NCI-H1436 treated with DMSO at 0.1 percent for 48 hours (cell line): Measurements from ENCODE around the gene DDAH1.

ENCODE experiments used
- DNase-seq: peaks from one replicate; lab custom pipeline; 2025; lab: John Stamatoyannopoulos, UW

The DDAH1 gene

DNA sequence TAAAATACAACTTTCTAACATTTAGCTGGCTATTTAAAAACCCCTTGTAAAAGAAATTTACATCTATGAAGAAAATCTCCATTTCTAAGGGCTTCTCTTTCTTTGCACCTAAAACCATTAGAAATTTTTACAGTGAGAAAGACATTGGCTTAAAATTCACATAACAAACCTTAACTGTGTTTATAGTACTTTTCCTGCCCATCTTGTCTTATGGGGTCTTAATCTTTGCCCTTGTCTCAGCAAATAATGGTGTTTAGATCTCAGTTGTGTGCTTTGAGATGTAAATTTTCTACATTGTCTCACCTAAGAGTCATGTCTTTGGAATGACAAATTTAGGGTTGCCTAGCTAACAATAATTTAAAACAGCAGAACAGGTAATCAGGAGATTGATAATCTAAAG, 71.5 kb downstream of the DDAH1 start:
- no peak for DNase-seq

DNA sequence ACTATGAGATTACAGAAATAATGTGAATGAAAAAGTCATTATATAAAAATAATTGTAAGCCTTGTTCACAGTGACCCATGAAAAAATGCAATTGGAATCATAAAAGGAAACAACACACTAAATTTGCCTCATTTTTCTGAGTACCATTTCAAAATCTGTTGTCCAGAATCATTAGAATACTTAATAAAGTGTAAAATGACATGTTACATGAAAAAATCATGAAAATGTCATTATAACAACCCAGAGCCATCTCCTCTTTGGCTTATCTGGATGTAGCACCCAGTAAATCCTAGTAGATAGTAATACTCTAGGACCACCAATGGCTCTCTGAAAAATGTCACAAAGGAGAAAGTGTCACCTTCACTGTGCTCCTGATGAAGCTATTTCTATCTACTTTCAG, 76.5 kb downstream of the DDAH1 start:
- DNase-seq: no peak

DNA sequence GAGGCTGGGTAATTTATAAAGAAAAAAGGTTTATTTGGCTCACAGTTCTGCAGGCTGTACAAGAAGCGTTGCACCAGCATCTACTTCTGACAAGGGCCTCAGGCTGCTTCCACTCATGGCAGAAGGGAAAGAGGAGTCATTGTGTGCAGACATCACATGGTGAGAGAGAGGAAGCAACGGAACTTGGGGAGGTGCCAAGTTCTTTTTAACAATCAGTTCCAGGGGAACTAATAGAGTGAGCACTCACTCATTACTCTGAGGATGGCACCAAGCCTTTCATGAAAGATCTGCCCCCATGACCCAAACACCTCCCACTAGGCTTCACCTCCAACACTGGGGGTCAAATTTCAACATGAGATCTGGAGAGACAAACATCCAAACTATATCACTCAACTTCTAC, 77.2 kb downstream of the DDAH1 start:
- no peak for DNase-seq

DNA sequence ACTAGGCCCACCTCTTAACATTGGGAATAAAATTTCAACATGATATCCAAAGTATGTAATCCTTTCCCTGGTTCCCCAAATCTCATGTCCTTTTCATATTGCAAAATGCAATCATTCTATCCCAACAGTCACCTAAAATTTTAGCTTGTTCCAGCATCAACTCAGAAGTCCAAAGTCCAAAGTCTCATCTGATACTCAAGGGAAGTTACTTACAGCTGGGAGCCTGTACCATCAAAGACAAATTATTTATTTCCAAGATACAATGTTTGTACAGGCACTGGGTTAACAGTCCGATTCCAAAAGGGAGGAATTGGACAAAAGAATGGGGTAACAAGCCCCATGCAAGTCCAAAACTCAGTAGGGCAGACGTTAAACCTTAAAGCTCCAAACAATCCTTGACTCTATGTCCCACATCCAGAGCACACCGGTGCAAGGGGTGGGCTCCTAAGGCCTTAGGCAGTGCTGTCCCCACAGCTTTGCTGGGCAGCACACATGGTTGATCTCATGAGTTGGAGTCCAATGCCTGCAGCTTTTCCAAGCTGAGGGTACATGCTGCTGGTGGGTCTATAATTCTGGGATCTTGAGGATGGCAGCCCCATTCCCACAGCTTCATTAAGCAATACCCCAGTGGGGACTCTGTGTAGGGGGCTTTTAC, 78.8 kb downstream of the DDAH1 start:
- no peak for DNase-seq

DNA sequence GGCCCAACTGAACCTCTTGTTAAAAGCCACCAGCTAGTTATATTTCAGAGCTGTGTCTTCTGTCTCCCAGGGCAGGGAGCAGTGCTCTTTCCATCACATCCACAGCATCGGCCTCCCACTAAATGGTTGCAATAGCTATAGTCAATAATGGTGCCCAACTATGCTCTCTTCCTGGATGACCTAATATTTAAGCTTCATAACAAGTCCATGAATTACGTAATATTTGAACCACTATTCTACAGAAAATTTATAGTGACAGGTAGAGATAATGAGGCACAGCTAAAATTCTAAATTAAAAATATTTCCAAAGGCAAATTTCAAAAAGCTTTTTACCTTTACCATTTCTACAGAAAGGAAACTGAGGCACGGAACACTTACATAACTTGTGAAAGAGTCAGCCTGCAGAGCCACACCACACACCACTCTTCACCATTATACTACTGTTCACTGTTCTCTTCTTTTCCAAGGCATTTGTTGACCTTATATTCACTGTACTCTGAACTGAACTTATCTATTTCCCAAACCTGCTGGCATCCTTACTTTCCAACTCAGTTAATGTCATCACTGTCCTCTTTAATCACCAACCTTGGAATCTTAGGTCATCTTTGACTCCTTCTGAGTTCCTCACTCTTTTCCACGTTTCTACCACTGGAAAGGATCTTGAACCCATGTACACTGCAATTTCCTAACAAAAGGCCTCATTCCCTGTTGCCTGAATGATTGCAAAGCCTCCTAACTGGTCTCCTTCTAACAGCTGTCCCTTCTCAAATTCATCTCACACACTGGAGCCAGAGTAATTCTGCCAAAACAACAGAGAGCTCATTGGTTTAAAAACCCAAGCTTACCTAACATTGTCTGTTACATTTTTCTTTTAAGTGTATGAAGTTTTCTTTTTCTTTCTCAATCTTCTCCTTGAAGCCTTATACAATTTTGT, 85.5 kb downstream of the DDAH1 start:
- no peak for DNase-seq

DNA sequence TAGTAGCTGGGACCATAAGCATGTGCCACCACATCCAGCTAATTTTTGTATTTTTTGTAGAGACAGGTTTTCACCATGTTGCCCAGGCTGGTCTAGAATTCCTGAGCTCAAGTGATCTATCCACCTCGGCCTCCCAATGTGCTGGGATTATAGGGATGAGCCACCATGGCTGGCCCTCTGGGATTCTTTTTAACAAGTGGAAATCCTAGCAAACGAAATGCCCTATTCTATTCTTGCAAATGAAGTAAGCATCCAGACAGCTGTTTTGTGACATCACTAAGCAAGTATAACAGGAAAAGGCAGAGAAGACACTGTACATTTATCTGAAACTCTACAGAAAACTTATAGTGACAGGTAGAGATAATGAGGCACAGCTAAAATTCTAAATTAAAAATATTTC, 86.4 kb downstream of the DDAH1 start:
- DNase-seq: no peak

DNA sequence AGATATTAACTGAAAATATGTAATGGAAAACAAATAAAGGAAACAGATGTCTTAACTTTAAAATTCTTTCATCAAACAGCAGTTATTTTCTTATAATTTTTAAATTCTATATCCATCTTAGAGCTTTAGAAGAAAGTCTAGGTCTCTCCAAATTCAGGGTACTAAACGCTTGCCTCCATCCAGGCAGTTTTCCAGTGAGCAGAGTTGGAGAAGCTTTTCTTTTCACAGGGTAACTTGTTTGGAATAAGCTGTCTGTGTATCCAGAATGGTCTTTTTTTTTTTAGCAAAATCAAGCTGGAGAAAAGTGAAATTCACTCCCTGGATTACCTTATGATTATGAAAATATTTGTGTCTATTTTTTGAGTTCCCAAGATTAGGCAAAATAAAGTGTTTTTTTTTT, 88.6 kb downstream of the DDAH1 start:
- no peak for DNase-seq

DNA sequence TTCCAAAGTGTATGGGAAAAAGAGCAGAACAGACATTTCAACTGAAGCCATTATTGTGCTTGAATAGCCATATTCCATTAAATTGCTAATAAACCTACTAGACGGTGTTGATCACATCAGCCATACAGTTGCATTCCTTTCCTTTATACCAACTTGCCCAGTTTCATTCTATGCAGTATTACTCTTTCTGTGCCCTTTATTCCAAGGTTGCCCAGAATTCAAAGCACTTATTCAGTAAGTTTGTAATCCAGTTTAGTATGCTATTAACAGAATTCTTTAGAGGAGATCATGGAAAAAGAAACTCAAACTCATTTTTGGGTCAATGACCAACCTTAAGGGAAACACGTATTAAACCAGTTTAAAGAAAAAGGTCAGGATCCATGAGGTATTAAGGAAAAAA, 89.5 kb downstream of the DDAH1 start:
- DNase-seq: no peak

DNA sequence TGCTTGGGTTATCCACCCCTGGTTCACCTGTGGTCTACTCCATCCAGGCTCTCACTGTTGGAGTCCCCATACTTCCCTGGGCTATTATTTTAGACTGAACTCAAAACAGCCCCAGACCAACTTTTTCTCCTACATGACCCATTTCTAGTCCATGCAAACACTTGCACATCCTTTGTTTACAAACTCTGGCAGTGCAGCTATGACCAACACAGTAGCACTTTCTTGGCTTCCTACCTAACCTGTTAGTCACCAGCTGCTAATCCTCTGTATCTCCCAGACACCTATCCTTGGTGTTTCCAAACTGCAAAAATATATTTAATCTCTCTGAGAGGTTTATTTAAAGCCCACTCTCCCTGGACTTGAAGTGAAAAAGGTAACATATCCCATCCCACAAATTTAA, 90.8 kb downstream of the DDAH1 start:
- DNase-seq: no peak

DNA sequence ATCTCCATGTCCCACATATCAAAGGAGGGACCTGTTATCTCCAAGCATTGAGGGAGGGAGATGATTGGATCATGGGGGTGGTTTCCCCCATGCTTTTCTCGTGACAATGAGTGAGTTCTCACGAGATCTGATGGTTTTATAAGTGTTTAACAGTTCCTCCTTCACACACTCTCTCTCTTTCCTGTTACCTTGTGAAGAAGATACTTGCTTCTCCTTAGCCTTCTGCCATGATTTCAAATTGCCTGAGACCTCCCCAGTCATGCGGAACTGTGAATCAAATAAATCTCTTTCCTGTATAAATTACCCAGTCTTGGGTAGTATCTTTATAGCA, 91.6 kb downstream of the DDAH1 start:
- DNase-seq: no peak

DNA sequence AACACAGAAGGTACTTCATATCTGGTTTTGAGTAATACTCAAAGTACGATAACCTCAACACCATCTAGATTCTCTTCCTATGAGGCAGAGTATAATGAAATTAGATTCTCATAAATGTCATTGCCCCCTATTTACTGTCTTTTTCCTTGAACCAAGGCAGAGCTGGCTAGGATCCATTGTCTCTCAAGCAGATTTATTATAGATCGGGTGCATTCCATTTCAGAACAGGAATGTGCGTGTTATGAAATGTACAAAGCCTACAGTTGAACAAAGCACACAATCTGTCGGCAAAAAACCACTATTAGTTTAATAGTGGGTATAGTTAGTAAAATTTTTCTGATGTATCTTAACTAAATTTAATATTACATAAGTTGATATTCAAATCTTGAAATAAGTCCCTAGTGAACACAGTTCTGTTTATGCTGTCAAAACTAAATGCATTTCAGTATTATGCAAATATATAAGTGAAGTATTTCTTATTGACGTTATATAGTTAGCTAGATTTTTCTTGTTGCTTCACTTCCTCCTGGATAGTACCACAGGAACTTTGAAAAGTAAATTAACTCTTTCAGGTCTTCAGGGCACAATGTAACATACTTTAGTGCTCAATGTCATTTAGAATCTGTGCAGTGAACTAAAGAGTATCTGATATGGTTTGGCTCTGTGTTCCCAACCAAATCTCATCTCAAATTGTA, 92.1 kb downstream of the DDAH1 start:
- DNase-seq: no peak

DNA sequence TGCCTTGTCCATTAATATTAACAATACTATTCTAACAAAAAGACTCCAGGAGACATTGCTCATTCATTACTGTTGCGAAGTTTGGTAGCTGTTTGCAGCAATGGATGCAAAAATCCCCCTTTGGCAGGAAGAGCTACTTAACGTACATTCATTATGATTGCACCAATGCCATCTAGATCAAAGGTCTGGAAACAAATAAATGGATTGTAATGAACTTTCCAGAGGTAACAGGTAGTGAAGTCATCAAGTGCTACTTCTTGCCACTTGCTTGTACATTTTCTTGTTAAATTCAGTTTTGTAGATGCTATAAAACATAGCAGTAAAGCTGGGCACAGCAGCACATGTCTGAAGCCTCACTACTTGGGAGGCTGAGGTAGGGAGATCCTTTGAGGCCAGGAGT, 93.9 kb downstream of the DDAH1 start:
- DNase-seq: no peak

DNA sequence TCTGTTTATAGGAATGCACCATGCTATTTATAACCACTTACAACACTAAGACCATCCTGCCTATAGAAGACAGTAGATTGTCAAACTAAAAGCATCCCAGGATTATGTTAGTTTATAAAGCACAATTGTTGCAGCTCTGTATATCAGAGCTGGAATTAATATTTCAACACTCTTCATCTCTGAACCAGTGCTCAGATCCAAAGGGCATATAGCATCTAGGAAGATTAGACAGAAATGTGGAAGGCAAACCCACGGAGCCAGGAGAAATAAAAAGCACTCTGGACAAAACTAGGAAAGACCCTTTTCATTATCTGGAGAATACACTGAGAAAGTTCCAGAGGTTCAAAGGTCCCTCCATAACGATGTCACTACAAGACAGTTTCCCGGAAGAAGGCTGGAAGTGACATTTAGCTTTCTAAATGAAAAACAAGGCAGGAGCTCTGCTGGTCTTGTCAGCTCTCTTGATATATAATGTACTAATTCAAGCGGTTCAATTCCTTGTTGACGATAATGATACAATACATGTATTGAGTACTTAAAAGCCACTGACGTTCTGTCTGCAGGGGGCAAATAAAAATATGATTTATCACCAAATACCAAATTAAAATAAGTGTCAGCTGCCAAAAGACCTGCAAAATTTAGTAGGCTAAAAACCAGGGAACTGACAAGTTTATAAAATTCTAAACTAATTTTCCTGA, 96.7 kb downstream of the DDAH1 start:
- no peak for DNase-seq

DNA sequence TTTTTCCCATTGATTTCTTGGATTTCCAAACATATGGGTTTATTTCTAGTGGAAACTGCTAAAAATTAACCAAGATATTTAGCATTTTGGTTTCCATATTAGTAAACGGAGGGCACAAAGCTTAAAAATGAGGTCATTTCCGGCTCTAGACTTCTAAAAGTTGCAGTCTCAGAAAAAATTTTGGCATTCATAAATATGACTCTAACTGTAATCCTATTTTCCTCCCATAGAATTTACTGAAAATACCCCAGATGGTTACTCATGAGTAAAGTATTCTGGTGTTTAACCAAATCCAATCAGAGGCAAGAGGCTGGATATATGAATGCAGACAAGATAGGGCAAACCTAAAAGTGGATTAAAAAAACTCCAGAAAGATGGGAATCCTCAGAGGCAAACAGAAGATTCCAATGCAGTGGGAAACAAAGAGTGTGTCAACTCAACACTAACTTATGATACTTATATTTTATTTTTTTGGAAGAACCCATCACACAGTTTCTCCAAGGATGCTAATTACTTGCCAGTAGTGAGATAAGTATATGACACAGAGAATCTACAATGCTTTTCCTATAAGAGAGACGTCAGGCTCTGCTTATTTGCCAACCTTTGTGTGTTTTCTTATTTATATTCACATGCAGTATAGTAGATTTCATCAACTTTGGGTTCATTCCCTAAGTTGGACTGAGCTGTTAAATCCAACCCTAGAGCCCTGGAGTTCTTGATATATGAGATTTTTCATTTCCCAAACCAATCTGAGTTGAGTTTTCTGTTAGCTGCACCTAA, 98.4 kb downstream of the DDAH1 start:
- DNase-seq: no peak

DNA sequence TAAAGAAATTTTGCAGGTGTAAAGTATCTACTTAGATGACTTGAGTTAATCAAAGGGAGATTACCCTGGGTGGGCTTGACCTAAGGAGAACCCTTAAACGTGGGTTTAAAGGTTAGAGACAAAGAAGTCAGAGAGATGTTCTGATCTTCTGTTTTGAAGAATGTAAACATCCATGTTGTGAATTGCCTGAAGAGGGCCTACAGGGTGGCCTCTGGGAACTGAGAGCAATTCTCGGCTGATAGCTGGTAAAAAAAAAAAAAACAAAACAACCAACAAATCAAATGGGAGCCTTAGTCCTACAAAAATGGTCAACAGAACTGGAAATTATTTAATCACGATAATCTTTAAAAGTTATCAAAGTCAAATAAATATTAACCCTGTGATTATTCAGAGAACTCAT, 99.1 kb downstream of the DDAH1 start:
- DNase-seq: no peak

DNA sequence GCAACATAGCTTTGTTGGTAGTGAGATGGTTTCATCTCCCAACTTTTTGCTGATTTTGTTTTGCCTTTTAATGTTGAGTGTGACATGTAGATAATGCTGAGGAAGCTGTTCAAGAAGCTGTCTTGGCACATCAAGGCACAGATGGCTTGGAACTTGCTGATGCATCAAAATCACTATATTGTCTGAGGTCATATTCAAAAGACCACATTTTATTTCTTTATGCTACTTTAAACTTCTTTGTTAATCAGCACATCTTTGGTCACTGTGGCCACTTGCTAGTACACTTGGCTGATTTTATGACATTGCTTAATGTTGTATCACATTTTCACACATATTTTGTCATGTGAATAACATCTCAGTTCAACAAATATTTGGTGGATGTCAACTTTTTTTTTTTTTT, 101.4 kb downstream of the DDAH1 start:
- DNase-seq: no peak

DNA sequence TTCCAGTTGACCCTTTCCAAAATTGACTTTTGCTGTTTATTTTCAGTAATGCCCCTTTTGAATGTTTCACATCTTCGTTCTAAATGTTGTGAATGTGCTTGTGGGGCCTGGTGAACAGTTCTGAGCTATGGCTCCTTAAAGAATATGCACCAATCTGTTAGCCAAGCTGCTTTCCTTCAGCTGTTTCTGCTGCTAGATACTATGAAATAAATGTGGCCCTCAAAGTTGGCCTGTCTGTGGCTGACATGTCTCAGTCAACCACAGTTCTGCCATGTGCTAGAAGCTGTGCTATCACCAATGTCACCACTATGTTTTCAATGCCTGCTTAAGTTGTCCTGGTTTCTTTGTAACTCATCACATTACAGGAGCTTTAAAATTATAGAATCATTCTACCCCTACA, 101.9 kb downstream of the DDAH1 start:
- no peak for DNase-seq

DNA sequence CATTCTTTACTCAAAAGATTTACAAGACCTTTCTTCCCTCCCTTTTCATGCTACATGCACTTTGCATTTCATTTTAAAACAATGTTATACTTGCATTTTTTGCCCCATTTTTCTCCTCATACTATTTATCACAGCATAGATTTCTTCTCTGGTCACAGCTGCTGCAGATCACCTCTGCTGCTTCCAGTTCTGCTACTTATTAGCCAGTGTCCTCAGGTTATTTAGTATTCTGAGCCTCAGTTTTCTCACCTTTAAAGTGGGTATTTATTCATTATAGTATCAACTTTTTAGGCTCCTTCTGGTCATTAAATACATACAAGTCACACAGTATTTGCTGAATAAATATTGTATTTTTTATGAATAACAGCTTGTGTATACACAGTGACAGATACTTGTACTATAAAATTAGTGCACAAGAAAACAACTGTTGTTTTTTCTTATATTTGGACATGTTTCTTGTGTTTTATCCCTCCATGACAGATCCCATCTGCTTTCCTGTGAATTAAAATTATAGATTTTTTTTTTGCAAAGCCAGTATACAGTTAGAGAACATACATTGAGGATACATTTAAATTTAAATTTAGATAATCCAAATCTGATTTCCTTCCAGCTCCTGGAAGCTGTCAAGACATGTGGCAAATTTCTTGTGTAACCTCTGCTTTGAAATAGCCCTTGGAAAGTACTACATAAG, 103.2 kb downstream of the DDAH1 start:
- DNase-seq: no peak

DNA sequence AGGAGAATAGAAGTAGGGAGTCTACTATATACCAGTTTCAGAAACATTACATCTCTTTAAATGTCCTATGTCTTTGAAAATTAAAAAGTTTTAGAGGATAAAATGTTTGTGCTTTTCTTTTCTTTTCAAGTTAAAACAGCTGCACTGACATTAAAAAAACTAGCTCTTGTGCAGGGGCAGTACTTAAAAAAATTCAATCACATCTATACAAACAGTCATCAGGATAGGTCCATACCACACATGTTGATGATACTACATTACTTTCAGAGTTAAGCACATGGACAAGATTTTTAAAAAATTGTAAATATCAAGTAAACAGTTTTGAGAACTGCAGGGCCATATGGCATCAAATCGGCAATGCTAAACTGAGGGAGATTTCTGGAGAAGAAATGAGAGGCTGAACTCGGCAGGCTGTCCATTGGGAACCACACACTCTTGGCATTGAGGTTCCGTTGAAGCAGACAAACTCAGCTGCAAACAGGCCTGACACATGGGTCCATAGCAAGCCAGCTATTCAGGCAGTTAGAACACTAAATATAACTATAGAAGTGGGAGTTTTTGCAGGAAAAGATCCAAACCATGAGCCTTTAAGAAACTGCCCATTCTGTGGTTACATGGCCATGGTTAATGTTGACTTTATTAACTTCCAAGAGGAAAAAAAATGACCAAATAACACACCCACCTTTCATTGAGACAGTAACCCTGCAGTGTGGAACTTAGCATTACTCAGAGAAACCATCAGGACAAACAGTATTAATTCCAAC, 104.0 kb downstream of the DDAH1 start:
- DNase-seq: no peak
